Neuron (in vitro differentiated cells): ENCODE results near the gene GAGE10.
"Not testable (repeated sequence)": the region's sequence is repeated elsewhere in the genome, so short reads cannot be mapped to it uniquely, and the experiment has no call there.

Experiments
- H2AFZ ChIP-seq: one replicate; pipeline ENCODE4 v1.6.1; 2013; ENCODE audit warnings: low read depth, mild to moderate bottlenecking, inconsistent platforms, low read length, moderate library complexity
- H3K27me3 ChIP-seq: one replicate; pipeline ENCODE4 v1.6.1; 2013; ENCODE audit warnings: low read length; ENCODE audit not compliant: insufficient read depth
- H3K36me3 ChIP-seq: one replicate; pipeline ENCODE4 v1.6.1; 2013; ENCODE audit warnings: low read length; ENCODE audit not compliant: insufficient read depth
- H3K4me1 ChIP-seq: one replicate; pipeline ENCODE4 v1.6.1; 2013; ENCODE audit warnings: low read length; ENCODE audit not compliant: insufficient read depth
- H3K4me3 ChIP-seq: 2 replicates; pipeline ENCODE4 v1.5.1; 2013; ENCODE audit warnings: mild to moderate bottlenecking, low read length, moderate library complexity
- H3K9me3 ChIP-seq: one replicate; pipeline ENCODE4 v1.6.1; 2013; ENCODE audit warnings: low read length

The GAGE10 gene

DNA sequence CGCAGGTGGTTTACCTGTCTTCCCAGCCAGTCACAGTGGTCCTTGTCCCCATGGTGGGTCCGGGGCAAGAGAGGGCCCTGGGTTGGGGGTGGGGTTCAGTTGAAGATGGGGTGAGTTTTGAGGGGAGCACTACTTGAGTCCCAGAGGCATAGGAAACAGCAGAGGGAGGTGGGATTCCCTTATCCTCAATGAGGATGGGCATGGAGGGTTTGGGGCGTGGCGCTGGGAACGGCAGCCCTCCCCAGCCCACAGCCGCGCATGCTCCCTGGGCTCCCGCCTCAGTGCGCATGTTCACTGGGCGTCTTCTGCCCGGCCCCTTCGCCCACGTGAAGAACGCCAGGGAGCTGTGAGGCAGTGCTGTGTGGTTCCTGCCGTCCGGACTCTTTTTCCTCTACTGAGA, 18.3 kb downstream of the GAGE10 start, which contains the start of gene GAGE12J:
TSS of gene GAGE12J (plus strand) at position 301 of the 400 bp plus-strand sequence. CDS start 1,157 bp downstream, outside the sequence.
- H3K4me1 ChIP-seq, H3K36me3 ChIP-seq, H3K27me3 ChIP-seq, H2AFZ ChIP-seq, H3K9me3 ChIP-seq, H3K4me3 ChIP-seq: not testable (repeated sequence)

DNA sequence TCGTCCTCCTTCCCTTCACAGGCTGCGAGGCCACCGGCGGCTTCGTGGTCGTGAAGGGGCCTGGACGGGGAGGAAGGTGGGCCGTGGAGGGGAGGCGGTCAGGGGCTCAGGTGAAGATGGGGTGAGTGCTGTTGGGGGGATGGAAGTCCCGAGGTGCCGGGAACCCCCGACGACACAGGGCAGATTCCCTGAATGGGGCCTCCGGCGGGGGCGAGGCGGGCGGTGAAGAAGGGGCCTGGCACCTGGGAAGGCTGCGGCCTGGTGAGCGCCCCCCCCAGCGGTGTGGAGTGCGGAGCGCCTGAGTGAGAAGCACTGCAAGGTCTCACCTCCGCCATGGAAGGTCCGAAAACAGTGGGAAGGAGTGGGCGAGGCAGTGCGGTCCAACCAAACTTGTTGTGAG, 18.8 kb downstream of the GAGE10 start:
- H3K27me3 ChIP-seq, H3K4me3 ChIP-seq, H3K4me1 ChIP-seq, H3K9me3 ChIP-seq, H3K36me3 ChIP-seq, H2AFZ ChIP-seq: not testable (repeated sequence)

DNA sequence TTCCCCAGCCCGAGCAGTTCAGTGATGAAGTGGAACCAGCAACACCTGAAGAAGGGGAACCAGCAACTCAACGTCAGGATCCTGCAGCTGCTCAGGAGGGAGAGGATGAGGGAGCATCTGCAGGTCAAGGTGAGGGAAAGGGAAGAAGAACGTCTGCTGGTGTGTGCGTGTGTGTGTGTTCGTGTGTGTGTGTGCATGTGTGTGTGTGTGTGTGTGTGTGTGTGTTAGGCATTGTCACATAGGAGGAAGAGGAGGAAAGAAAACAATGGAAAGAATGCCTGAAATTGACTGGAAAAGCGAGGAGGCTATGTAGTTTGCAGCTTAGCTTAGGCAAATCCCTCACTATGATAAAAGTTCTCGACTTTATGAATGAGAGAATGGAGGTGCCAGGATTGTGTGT, 20.3 kb downstream of the GAGE10 start:
- not testable (repeated sequence) for H3K9me3 ChIP-seq, H3K36me3 ChIP-seq, H3K27me3 ChIP-seq, H2AFZ ChIP-seq, H3K4me1 ChIP-seq, H3K4me3 ChIP-seq

DNA sequence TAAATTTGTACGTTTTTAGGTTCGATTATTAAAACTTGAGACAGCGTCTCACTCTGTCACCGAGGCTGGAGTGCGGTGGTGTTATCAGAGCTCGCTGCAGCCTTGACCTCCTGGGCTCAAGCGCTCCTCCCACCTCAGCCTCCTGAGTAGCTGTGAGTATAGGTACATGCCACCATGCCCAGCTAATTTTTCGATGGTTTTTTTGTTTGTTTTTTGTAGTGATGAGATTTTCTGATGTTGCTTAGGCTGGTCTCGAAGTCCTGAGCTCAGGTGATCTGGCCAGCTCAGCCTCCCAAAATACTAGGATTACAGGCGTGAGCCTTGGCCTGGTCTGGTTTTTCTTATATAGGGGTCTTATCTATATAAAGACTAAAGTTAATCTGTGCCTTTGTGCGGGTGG, 27.0 kb downstream of the GAGE10 start:
- H2AFZ ChIP-seq, H3K9me3 ChIP-seq: not testable (repeated sequence)

DNA sequence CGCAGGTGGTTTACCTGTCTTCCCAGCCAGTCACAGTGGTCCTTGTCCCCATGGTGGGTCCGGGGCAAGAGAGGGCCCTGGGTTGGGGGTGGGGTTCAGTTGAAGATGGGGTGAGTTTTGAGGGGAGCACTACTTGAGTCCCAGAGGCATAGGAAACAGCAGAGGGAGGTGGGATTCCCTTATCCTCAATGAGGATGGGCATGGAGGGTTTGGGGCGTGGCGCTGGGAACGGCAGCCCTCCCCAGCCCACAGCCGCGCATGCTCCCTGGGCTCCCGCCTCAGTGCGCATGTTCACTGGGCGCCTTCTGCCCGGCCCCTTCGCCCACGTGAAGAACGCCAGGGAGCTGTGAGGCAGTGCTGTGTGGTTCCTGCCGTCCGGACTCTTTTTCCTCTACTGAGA, 27.8 kb downstream of the GAGE10 start, which contains the start of gene GAGE13:
TSS of gene GAGE13 (plus strand) at position 301 of the 400 bp plus-strand sequence. CDS start 1,156 bp downstream, outside the sequence.
- not testable (repeated sequence) for H3K36me3 ChIP-seq, H3K9me3 ChIP-seq, H3K27me3 ChIP-seq, H3K4me1 ChIP-seq, H2AFZ ChIP-seq, H3K4me3 ChIP-seq

More for the DNA sequence above, 27.0 kb downstream of the GAGE10 start:
- not testable (repeated sequence) for H3K36me3 ChIP-seq, H3K27me3 ChIP-seq, H3K4me3 ChIP-seq, H3K4me1 ChIP-seq

DNA sequence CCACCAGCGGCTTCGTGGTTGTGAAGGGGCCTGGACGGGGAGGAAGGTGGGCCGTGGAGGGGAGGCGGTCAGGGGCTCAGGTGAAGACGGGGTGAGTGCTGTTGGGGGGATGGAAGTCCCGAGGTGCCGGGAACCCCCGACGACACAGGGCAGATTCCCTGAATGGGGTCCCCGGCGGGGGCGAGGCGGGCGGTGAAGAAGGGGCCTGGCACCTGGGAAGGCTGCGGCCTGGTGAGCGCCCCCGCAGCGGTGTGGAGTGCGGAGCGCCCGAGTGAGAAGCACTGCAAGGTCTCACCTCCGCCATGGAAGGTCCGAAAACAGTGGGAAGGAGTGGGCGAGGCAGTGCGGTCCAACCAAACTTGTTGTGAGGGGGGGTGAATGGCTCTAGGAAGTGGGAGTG, 28.4 kb downstream of the GAGE10 start:
- not testable (repeated sequence) for H3K4me1 ChIP-seq, H3K4me3 ChIP-seq, H3K9me3 ChIP-seq, H2AFZ ChIP-seq, H3K27me3 ChIP-seq, H3K36me3 ChIP-seq

DNA sequence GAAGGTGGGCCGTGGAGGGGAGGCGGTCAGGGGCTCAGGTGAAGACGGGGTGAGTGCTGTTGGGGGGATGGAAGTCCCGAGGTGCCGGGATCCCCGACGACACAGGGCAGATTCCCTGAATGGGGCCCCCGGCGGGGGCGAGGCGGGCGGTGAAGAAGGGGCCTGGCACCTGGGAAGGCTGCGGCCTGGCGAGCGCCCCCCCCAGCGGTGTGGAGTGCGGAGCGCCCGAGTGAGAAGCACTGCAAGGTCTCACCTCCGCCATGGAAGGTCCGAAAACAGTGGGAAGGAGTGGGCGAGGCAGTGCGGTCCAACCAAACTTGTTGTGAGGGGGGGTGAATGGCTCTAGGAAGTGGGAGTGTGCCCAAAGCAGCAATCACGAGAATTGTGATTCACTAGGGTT, 38.0 kb downstream of the GAGE10 start:
- not testable (repeated sequence) for H2AFZ ChIP-seq, H3K9me3 ChIP-seq, H3K4me1 ChIP-seq, H3K27me3 ChIP-seq, H3K4me3 ChIP-seq, H3K36me3 ChIP-seq

DNA sequence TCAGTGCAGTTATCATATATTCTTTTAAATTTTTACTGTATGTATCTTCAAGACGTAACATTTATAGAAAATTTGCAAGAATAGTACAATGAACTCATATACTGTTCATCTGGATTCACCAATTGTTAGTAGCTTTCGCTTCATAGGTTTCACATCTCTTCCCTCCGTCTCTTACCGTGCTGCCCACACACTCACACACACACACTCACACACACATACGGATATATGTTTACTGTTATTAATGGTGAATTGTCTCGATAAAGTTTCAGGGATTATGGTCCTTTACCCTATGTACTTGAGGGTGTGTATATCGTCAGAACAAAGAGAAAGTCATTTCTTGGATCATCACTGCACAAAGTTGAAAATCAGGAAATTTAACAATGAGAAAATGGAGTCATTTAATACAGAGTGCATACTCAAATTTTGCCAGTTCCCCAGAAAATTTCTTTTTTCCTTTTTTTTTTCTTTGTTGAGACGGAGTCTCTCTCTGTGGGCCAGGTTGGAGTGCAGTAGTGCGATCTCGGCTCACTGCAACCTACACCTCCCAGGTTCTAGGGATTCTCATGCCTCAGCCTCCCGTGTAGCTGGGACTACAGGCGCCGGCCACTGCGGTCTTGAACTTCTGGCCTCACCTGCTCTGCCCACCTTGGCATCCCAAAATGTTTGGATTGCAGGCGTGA, 41.2 kb downstream of the GAGE10 start:
- not testable (repeated sequence) for H3K27me3 ChIP-seq, H2AFZ ChIP-seq, H3K4me1 ChIP-seq, H3K9me3 ChIP-seq, H3K36me3 ChIP-seq, H3K4me3 ChIP-seq

DNA sequence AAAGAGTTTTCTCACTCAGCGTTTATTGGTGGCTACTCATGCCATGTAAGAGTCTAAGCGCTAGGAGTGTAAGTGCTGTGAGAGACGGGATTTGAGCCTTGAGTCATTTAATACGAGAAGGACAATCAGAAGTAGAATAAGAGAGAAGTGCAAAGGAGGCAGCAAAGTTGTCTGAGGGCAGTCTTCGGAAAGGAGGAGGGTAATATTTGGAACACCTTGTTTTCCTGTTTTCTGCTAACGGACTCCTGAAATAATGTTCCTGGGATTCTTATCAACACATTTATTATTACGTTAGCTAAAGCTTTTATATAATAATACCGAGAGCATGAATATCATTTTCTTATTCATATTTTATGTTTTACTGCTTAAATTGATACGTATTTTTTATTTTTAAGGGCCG, 42.0 kb downstream of the GAGE10 start:
- not testable (repeated sequence) for H3K36me3 ChIP-seq, H2AFZ ChIP-seq, H3K4me3 ChIP-seq, H3K9me3 ChIP-seq, H3K27me3 ChIP-seq, H3K4me1 ChIP-seq

DNA sequence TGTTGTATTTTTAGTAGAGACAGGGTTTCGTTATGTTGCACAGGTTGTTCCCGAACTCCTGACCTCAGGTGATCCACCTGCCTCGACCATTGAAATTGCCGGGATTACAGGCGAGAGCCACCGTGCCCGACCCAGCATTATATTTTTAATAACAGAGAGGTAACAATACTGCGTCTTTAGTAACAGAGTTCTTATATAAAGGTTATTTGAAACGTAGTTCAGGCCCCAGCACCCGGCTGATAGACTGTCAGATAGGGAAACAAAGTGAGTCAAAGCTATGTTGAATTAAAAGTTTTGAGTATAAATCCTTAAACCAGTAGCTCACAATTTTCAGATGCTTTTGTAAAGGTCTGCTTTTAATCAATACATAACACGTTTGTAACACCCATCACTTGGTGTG, 42.7 kb downstream of the GAGE10 start:
- not testable (repeated sequence) for H3K27me3 ChIP-seq, H3K36me3 ChIP-seq, H3K9me3 ChIP-seq, H2AFZ ChIP-seq, H3K4me3 ChIP-seq, H3K4me1 ChIP-seq
